ENCODE data around the gene CARD10. TPM values are rescaled to one million over a fixed set of nuclear protein-coding genes. Genes with fewer than 3 reads are reported as not detected.
"Not testable (repeated sequence)": the region's sequence is repeated elsewhere in the genome, so short reads cannot be mapped to it uniquely, and the experiment has no call there.

CARD10 gene
- total RNA-seq, 2 donors from 2014 or later: 7.7 to 9.2 TPM

DNA sequence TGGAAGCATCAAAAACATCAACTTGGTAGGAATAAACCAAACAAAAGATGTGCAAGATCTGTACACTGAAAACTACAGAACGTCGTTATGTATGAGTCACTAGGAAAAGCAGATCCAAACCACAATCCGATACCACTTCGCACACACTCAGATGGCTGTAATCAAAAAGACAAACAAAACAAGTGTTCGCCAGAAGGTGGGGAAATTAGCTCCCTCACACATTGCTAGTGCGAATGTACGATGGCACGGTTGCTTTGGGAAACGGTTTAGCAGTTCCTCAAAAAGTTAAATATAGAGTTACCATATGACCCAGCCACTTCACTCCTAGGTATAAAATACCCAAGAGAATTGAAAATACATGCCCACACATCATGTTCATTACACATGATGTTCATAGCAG lies 14.8 kb upstream of the CARD10 start:
- DNase-seq: no peak
- no peak for ATAC-seq
- intact Hi-C loops (cut with DNase I): no loop called here

DNA sequence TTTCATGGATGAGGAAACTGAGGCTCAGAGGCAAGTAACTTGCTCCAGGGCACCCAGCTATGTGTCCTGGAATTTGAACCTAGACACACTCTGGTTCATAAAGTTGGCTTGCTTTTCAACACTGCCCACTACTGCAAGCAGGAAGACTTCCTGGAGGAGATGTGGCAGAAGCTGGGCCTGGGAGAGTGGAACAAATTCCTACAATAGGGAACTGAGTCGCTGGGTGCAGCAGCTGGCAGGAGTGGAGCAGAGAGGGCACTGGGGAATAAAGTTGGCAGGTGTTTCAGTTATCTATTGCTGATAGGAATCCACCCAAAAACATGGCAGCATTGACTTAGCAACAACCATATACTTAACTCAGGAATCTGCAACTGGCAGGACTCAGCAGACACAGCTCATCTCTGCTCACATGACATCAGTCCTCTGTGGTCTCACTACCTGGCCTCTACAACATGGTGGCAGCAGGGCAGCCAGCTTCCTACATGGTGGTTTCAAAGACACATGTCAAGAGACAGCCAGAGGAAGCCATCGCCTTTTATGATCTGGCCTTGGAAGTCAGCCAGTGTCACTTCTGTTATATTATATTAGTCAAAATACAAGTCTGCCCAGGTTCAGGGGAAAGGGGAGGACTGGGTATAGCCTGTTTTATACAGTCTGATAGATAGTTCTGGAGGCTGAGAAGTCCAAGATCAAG lies 10.6 kb upstream of the CARD10 start:
- DNase-seq (no peak), ATAC-seq (no peak)
- intact Hi-C loops (cut with DNase I): no loop called here

DNA sequence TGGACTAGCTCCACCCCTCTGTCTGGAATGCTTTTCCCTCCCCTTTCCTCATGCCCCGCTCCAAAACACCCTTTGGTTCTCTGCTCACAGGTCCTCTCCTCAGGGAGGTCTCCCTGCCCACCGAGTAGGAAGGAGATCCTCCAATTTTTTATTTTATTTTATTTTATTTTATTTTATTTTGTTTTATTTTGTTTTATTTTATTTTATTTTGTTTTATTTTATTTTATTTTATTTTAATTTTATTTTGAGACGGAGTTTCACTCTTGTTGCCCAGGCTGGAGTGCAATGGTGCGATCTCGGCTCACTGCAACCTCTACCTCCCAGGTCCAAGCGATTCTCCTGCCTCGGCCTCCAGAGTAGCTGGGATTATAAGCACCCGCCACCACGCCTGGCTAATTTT lies 8.7 kb upstream of the CARD10 start:
- ATAC-seq; intact Hi-C loops (cut with DNase I); DNase-seq: not testable (repeated sequence)

DNA sequence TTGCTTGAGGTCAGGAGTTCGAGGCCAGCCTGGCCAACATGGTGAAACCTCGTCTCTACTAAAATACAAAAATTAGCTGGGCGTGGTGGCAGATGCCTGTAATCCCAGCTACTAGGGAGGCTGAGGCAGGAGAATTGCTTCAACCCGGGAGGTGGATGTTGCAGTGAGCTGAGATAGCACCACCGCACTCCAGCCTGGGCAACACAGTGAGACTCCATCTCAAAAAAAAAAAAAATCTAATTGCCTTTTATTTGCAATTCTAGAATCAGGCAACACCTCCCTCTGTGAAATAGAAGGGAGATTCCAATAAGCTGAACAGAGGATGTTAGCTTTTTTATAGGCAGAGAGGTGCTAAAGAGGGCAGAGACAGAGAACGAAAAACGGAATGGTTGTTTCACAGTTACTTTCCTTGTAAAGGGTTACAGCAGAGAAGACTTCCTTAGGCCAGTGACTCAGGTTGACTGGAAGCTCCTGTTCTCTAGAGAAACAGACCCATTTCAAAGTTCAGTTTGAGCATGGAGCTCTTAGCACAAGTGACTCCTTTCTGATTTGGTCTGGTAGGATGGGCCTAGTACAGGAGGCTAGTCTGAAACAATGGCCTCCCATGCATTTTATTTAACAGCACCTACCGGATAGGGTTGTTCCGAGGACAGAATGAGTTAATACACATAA lies 8.0 kb upstream of the CARD10 start:
- DNase-seq; intact Hi-C loops (cut with DNase I); ATAC-seq: not testable (repeated sequence)

DNA sequence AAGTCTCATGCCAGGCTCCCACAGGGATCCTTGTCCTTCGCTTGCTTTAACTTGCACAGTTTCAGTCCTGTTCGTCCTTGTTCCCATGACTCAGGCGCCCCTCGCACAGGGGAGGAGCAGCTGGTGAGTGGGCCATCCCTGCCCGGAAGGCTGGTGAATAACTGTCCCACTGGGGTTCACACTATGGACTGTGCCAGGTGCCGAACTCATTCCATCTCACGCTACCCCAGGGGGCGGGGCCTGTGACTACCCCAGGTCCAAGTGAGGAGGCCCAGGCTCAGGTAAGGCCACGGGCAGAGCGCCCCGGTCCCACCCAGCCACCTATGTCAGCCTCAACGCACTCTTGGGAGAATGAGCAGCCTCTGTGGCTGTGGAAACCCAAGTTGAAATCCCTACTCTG lies 7.2 kb upstream of the CARD10 start:
- ATAC-seq: peak in 1 of 2 donors; percentile 24
- intact Hi-C loops (cut with DNase I): no loop called here
- DNase-seq: no peak

DNA sequence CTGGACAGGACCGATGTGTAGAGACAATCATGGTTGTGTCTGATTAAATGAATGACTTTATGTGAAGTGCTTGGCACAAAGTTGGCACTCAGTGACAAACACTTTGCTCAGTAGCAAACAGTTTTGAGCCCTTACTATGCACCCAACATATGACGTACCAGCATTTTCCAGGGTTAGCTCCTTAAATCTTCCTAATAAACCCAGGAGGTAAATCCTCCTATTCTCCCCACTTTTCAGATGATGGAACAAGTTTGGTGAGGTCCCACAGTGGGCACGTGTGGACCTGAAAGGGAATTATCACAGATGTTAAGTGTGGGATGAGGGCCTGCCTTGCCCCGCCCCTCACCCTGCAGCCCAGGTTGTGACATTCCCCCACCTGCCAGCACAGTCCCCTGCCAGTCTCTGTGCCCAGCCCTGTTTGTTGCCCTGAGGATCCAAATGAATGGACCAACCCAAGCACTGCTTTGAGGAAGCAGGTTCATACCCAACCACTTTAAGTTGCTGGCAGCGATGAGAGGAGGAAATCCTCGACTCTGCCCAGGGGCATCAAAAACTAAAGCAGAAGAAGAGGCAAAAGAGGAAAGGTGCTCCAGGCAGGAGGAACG lies 6.6 kb upstream of the CARD10 start:
- ATAC-seq: no peak
- DNase-seq: peak; percentile 12
- intact Hi-C loops (cut with DNase I): no loop called here

DNA sequence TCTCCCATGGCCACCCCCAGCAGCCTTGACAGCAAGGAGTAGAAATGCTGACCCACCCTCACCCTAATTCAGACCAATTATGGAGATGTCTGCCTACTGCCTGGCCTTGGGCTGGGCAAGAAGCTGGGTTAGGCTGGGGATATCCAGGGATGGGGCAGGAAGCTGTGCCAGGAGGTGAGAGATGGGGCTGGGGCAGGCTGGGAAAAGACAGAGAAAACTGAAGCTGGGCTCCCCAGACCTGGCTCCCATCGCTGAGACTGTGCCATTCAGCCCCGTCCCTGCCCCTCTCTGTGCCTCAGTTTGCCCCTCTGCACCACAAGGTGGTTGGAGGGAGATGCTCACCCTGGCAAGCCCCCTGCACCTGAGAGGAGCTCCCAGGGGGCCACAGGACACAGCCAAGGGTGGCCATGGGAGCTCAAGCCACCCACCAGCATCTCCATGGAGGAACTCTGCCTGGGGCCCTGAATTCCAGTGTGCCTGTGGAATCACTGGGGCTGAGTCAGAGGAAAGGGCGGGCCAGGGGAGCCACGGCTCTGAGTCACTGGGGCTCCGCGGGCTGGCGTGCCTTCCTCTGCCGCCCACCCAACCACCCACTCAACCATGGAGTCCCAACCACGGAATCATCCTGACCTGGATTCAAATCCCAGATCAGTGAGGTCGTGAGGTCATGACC lies 6.0 kb upstream of the CARD10 start:
- peak in 1 of 2 donors; percentile 86 for ATAC-seq
- intact Hi-C loops (cut with DNase I): no loop called here
- DNase-seq: peak; percentile 69

DNA sequence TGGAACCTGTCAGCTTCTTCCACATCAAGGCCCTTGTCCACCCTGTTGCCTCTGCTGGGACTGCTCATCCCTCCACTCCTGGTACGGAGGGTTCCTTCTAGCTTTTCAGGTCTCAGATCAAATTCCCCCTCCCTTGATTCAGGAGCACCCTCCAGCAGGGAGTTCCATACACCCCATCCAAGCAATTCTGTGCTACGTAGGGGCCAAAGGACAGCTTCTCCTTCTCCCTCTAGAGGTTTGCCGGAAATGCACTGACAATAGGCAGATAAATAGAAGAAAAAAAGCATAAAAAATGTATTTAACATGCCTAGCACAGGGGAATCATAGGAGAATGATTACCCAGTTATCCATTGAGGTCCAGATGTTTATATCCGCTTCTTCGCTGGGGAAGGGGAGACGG lies 3.3 kb upstream of the CARD10 start:
- DNase-seq: no peak
- intact Hi-C loops (cut with DNase I): no loop called here
- ATAC-seq: no peak

DNA sequence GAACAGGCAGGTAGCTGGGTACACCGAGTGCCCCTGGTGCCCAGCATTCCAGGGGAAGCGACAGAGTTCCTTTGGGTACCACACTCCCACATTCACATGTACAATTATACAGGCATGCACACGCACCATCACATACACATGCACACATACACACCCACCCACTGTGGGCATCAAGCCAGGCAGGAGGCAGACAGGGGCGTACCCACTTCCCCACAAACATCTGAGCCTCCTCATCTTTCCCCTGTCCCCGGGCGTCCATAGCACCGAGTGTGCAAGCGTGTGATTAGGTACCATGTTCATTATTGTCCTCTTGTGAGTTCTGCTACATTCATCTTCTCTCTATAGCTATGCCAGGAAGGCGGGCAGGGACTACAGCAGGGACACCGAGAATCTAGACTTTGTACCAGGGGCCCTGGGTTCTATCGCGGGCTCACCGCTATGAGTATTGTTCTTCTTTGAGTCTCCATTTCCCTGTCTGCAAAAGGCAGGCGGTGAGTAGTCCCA lies 2.1 kb upstream of the CARD10 start:
- no peak for ATAC-seq
- intact Hi-C loops (cut with DNase I): no loop called here
- peak; percentile 57 for DNase-seq

DNA sequence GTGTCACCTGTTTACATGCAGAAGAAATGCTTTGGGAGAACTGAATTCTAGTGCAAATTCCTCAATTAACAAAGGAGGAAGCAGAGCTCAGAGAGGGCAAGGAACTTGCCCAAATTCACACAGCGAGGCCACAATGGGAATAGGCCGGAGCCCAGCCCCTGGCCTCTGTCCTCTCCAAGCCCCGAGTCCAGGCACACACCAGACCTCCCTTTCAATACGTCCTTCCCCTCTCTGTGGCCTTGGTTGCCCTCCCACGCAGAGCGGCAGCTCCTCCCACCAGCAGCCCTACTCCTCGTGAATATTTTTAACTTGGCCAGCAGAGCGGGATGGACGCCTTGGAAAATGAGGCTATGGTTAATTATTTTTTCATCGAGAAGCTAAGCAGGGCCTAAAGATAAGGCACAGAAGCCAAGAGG lies 1.6 kb upstream of the CARD10 start:
- peak; percentile 48 for DNase-seq
- intact Hi-C loops (cut with DNase I): no loop called here
- ATAC-seq: no peak

DNA sequence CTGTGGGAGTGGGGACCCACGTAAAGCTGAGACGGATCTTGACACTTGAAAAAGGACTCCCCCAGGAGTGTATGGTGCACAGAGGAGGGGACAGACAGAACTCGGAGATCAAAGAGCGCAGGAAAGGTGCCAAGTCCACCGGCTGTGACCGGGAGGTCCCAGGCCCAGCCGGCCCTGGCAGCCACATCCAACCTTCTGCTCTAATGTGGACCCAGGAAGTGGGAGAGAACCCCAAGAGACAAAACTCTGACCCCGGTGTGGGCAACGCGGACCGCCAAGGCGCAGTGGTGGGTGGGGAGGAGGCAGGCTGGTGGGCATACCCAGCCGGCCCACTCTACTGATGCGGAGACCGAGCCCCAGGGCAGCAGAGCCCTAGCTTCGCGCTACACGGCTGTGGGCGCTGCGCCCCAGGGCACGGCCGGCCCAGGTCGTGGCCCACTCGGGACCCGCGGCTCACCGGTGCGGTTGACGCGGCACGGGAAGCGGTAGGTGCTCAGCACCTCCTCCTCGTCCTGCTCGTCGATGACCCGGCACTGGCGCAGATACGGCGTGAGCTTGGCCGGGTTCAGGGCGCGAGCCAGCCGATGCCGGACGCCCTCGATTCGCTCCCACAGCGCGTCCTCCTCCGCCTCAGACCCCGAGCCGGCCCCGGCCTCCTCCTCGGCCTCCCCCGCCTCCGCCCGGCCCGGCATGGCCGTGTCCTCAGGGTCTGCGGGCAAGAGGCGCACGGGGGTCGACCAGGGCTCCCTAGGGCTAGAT lies 527 bp downstream of the CARD10 start:
- DNase-seq: no peak
- intact Hi-C loops (cut with DNase I): no loop called here
- ATAC-seq: peak; percentile 13 to 37

DNA sequence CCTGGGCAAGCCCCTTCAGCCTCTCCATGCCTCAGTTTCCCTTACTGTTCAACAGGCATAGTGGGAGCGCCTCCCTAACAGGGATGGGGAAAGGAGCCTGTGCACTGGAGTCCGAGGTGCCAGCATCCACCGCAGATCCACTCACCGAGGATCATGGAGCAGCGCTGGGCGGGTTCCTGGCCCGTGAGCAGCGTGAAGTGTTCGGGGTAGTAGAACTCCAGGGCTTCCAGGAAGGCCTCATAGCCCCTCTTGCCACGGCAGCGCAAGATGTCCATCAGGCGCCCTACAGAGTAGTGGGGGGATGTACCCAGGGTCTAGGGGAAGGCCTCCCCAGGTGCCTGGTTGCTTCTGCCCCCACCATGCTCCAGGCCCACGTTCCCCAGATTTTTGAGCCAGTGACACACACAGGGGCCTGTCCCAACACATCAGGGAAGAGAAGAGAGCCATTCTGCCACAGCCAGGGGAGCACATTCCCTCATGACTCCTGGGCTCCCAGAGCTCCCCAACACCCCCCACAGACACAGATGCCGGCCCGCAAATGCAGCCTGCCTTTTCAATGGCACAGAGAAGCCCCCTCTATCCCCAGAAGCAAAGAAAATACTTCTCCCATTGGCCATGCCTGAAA lies 1.3 kb downstream of the CARD10 start:
- DNase-seq: no peak
- ATAC-seq: no peak
- intact Hi-C loops (cut with DNase I): no loop called here

DNA sequence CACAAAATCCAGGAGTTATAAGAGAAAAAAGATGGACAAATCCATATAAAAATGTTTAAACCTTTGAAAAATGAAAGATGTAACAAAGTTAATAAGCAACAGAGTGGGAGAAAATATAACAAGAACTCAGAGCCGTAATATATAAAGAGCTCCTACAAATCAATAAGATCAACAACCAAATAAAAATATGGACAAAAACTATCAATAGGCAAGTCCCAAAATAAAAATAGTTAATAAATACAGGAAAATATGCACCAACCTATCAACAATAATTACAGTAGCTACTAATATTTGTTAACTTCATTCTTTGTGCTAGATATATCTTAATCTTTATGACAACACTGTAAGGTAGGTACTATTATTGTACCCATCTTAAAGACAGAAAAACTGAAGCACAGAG lies 2.8 kb downstream of the CARD10 start:
- no peak for DNase-seq
- ATAC-seq: no peak
- intact Hi-C loops (cut with DNase I): no loop called here

DNA sequence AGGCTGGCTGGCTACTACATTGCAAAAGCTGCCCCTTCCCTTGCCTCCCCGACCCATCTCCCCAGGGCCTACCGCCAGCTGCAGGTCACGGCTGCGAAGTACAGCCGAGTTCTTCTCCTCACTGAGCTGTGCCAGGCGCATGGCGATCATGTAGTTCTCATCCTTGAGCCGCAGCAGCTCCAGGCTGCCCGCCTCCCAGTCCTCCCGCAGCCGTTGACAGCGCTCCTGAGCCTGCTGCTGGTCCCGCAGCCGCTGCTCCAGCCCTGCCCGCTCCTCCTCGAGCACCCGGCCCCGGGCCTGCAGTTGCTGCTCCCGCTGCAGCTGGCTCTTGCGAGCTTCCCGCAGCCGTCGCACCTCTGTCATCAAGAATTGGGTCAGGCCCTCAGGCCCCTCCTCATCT lies 3.3 kb downstream of the CARD10 start:
- intact Hi-C loops (cut with DNase I): no loop called here
- no peak for ATAC-seq
- DNase-seq: no peak

DNA sequence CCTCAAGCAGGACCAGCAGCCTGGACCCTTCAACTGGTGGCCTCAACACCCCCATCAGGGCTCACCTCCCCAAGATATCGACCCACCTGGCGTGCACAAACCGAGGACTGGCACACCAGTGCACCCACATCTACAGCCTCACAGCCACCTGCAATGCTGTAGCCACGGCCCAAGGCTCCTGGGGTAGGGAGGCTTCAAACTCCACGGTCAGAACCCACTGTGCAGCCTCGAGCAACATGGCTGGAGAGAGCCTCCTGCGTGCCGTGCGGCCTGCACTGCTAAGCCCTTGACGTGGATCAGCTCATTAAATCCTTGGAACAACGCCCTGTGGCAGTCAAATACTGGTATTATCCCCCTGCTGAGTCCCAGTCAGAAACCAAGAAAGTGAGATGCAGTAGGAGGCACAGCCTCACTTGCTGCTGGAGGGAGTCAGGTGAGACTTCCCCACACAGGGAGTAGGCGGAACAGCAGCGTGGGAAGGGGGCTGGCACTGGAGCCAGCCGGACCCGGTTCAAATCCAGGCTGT lies 4.6 kb downstream of the CARD10 start:
- ATAC-seq (no peak), DNase-seq (peak; percentile 14)
- intact Hi-C loops (cut with DNase I): no loop called here

DNA sequence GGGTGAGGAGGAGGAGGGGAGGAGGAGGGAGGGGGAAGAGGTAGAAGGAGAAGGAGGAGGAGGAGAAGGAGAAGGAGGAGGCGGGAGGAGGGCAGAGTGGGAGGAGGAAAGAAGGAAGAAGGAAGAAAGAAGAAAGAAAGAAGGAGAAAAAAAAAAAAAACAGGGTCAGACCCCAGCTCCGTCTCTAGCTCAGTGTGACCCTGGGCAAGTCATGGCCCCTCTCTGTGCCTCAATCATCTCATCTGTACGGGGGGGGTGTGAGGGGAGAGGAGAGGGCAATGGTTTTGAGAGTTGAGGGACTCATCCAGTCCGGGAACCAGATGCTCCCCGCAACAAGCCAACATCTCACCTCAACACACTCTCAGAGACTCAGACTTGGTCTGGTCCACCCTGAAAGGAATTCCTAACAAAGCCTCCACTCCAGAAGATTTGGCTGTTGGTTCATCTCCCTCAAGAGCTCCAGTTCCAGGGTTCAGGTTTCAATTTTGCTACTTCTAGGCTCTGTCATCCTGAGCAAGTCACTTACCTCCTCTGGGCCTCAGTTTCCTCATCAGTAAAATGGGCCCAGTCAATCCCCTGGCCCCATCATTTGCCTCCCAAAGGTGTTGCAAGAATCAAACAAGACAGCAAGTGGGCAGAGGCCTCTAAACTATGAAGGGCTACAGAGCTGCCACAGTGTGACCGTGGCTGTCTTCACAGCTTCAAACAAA lies 7.7 kb downstream of the CARD10 start:
- DNase-seq: peak; percentile 4
- intact Hi-C loops (cut with DNase I): no loop called here
- no peak for ATAC-seq

DNA sequence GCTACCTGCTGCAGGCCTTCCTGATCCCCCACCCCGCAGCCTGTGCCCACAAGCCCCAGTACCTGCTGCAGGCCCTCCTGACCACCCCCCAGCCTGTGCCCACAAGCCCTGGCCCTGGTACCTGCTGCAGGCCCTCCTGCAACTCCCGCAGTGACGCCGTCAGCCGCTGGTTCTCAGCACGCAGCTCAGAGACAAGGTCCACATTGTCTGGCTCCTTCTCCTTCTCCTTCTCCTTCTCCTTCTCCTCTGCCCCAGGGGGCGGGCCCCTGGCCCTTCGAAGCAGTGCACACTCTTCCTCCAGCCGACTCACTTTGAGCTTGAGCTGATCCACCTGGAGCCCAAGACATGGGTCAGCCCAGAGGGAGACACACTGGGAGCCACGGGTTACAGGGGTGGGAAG lies 9.1 kb downstream of the CARD10 start:
- DNase-seq (peak; percentile 14), ATAC-seq (no peak)
- intact Hi-C loops (cut with DNase I): no loop called here
